GM18499 (cell line): ENCODE data around the gene KRT74.

ENCODE experiments used
- ATAC-seq: cut with Tn5 transposase; IDR thresholded peaks from one replicate; pipeline ENCODE4 v1.9.1; 2021; ENCODE audit warnings: moderate number of reproducible peaks; ENCODE audit not compliant: insufficient read depth, unreplicated experiment

The KRT74 gene

DNA sequence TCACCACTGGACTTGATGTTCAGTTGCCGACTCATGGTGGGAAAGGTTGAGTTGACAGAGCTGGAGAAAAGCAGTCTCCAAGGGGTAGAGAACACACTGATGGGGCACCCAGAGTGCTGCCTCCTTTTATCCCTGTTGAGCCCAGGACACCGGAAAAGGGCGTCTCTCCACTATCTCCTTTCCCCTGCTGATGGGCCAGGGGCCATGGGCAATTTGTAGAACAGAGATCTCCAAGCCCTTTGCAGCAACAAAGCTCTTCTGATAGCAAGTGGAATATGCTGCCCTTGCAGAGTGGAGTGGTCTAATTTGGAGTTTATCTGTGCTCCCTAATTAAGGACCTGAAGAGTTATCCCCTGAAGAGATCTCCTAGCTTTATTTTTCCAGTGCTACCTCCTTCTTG is at the start of gene KRT74:
TSS of gene KRT74 (minus strand) at position 101 of the 400 bp plus-strand sequence. CDS start at position 35, 66 bp downstream.
- ATAC-seq: no peak

GRCh38 chr12:52622349-52622748 is 48.7 kb upstream of the KRT74 start:
- ATAC-seq: no peak

- ATAC-seq: no peak
Measured at GRCh38 chr12:52618866-52619265, 45.2 kb upstream of the KRT74 start.

DNA sequence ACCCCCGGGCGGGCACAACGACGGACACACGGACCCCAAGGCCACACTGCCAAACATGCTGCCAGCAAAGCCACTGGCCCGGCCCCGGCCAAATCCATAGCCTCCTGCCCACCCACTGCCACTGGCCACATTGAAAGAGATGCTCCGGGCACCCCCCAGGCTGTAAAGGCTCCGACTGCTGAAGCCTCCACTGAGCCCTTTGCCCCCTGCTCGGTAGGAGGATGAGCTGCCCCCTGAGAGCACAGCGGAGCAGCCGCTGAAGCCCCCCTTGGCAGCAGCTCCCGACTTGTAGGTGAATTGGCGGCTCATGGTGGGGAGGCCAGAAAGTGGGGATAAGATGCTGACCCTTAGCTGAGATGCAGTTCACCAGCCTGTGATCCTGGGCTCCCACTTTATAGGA is 44.6 kb upstream of the KRT74 start, which contains the start of gene KRT73:
TSS of gene KRT73 (minus strand) at position 344 of the 400 bp plus-strand sequence. CDS start at position 309, 35 bp downstream.
- no peak for ATAC-seq

DNA sequence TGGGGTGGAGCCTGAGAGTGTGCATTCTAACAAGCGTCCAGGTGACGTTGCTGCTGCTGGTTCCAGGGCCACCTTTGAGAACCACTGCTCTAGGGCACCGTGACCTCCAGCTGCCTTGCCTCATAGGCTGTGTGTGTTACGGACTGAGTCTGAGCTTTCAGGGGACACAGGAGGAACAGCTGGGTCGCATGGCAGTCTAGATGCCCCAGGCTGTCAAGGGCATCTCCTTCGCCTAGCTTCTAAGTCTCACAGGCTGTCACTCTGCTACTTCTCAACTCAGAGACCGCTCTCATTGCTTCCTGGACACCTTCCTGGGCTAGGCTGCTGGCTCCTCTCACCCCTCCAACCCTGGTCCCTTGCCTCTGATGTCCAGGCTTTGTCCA is 43.8 kb upstream of the KRT74 start:
- no peak for ATAC-seq

DNA sequence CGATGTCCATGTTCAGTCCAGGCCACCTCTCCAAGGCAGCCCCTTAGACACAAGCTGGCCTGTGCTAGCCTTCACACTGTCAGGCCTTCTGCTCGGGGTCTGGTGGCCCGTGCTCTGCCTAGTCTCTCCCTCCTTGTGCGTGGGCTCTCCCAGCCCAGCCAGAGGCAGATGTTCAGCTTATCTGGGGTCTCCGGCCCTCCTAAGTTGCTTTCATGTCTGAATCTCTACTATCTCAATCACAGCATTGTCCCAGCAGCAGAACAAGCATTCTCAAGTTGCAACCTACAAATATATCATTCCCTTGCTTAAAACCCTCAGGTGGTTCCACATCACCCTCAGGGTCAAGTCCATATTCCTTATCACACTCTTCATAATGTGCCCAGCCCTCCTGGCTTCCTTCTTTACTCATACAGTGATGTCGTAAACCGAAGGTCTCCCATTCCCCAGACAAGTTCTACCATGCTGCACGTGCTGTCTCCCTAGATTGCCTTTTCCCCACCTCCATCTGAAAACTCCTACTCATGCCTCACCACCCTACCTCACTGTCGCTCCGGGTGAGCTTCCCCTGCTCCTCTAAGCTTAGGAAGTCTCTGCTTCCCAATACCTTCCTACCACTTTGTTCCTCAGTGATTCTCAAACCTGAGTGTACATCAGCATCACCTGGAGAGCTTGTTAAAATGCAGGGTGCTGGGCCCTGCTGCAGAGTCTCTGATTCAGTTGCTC is 43.2 kb upstream of the KRT74 start:
- ATAC-seq: no peak

DNA sequence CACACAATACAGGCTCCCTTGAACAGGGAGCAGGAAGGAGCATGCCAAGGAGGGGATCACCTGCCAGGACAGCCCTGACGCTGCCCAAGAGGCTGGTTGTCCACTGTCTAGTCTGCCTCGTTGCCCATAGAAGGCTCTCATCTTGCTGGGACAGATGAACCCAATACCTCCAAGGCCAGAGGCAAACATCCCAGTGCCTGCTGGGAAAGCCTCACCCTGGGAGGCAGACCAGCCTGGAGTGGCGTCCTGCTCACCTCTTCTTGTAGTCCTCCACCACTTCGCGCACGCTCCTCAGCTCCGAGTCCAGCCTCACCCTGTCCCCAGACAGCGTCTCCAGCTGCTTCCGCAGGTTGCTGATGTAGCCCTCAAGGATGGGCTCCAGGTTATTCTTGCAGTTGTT is 42.3 kb upstream of the KRT74 start:
- ATAC-seq: no peak

GRCh38 chr12:52615208-52615868 is 41.7 kb upstream of the KRT74 start:
- no peak for ATAC-seq

DNA sequence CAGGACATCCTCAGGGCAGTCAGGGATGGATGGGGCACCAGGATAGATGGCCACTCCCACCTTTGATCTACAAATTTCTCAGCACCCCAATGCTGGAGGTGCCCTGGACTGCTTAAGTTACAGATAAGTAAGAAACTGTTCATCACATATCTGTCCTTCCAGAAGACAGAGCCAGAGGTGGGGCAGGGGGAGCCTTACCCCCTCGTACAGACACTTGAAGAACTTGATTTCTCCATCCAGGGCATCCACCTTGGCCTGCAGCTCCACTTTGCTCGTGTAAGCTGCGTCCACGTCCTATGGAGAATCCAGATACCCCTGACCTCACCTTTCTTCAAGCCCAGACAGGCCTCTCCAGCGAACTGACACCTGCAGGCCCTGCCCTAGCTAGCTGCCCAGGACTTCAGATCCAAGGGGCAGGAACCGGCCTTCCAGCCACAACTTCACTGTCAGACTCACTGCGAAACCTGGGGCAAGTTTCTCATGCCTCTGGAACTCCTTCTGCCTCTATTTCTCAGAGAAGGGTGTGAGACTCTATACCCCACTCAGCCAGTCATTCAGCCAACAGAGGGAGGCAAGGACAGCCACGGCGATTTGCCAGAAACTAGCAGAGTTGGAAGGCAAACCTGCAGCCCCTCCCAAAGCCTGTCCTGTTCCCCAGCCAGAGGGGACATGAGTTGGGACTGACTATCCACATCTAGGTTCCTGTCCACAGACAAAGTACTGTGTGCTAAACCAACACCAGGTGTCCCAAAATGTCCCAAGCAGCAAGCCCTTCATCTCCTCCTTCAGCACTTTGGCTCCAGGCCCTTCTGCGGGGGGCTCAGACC is 41.0 kb upstream of the KRT74 start:
- no peak for ATAC-seq

DNA sequence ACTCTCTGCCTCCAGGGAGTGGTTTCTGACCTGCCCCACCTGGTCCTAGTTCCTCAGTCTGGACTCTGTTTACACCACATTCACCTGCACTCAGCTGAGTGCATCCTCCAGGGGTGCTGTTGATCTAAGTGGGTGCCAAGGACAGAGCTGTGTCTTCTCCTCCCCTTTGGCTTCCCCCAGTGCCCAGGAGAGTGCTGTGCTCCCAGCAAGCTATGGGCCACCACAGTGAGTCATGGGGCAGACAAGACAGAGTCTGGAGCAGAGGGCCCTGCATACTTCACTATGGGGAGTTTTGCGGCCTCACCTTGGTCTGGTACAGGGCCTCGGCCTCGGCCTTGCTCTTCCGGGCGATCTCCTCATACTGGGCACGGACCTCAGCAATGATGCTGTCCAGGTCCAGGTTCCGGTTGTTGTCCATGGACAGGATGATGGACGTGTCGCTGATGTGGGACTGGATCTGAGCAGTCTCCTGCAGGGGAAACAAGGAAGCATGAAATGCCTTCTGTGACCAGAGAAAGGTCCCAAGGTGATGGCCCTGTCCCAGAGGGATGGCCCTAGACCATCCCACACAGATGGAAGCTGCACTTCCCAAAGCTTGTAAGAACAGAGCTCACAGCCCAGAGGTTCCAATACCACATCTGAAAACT is 39.9 kb upstream of the KRT74 start:
- no peak for ATAC-seq

- ATAC-seq: no peak
Measured at GRCh38 chr12:52612431-52613383, 39.1 kb upstream of the KRT74 start.

DNA sequence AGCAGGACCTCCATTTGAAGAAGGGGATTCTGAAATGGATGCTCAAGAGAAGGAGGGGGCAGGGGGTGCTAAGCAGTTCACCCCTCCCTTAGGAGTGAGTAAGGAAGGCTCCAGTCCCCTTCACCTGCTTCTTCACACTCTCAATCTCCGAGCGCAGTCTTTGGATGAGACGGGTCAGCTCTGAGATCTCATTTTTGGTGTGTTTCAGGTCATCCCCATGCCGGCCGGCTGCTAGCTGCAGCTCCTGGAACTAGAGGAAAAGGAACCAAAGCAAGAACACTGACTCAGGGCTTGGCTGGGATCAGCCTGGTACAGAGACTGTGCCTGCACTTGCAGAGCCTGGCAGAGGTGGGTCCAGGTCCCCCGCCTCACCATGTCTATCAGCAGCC is 37.4 kb upstream of the KRT74 start:
- ATAC-seq: no peak

- no peak for ATAC-seq
Measured at GRCh38 chr12:52608826-52609630, 35.4 kb upstream of the KRT74 start.

- ATAC-seq: no peak
Measured at GRCh38 chr12:52608161-52608560, 34.5 kb upstream of the KRT74 start.

DNA sequence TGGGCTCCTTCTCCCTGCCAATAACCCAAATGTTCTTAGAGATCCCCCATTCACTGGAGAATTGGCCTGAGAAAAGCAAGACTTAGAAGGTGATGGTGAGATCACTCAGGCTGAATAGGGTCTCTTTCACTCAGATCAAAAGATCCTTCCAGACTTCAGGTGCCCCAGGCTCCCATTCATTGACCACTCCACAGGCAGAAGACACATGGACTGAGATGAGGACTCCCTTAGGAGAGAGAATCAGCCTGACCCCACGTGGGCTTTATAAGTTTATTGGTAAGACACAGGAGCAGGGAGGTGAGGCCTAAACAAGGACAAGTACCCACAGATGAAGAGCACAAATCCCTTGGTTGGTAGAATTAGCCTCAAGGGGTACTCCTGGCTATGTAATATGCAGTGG is 33.7 kb upstream of the KRT74 start:
- ATAC-seq: no peak

DNA sequence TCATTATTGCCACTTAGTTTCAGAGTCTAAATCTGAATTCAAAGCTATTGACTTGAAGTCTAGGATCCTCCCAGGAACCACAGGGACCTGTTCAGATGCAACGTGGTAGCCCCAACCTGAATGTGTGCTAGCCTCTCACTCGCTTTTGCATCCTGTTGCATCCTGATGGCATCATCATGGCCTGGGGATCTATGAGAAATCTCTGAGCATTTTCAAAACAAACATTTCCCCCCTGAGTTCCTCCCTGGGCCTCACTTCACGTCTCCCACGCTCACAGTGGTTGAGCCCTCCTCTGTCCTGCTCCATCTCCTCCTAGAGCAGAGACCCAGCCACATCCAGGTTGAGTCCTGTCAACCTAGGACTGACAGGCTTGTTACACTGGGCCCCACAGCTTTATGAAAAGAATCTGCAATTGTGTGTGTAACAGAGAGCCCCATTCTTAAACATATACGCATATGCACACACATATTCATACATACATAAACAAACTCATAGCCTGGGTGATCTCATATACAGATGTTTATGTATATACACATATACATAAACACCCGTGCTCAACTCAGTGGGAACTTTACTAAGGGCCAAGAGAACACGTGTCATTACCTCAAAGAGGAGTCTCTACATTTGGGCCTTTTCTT is 33.1 kb upstream of the KRT74 start:
- ATAC-seq: no peak

DNA sequence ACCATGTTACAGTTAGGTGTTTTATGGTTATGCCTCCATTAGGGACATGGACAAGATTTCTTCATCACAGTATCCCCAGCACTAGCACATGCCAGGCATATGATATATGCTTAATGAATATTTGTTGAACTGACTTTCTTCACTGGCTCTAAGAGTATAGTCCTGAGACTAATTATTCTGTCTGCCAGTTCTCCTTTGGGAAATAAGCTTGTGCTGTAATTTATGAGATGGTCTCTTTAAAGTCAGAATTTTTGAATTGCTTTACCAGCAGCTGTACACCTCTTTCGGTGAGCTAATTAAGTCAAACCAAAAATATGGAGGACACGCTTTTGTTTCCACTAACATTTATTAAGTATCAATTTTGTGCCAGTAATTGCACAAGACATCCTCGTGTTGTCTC is 32.5 kb upstream of the KRT74 start:
- ATAC-seq: no peak

- ATAC-seq: no peak
Measured at GRCh38 chr12:52605542-52605941, 31.9 kb upstream of the KRT74 start.
